ENCODE measurements around the gene SUN2. TPM values are rescaled to one million over a fixed set of nuclear protein-coding genes. Genes with fewer than 3 reads are reported as not detected.

Gene SUN2
- total and polyA plus RNA-seq, 2 experiments from 2014 or later, result 28.0 to 105 TPM

DNA sequence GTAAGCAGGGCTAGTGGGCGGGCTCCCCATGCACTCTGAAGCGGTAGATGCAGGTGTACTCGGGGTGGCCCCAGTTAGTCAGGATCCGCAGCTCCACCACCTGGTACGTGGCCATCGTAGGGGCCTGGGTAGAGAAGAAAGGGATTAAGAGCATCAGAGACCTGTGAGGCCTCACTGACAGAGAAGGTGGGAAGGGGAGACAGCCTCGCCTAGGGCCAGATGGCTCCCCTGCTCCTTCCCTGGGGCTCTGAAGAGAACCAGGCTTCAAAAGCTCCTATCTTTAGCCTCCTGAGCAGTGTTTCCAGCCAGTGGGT lies 19.6 kb downstream of the SUN2 start:
- no peaks in the 10 kb centered on the region for H3K9me3 ChIP-seq (ENCODE audit: low read depth)
- no peak overlapping the region for H3K27ac ChIP-seq
- H3K36me3 ChIP-seq, result peaks cover 32% of the 10 kb centered on the region
- TF ChIP-seq, protein P1, sequence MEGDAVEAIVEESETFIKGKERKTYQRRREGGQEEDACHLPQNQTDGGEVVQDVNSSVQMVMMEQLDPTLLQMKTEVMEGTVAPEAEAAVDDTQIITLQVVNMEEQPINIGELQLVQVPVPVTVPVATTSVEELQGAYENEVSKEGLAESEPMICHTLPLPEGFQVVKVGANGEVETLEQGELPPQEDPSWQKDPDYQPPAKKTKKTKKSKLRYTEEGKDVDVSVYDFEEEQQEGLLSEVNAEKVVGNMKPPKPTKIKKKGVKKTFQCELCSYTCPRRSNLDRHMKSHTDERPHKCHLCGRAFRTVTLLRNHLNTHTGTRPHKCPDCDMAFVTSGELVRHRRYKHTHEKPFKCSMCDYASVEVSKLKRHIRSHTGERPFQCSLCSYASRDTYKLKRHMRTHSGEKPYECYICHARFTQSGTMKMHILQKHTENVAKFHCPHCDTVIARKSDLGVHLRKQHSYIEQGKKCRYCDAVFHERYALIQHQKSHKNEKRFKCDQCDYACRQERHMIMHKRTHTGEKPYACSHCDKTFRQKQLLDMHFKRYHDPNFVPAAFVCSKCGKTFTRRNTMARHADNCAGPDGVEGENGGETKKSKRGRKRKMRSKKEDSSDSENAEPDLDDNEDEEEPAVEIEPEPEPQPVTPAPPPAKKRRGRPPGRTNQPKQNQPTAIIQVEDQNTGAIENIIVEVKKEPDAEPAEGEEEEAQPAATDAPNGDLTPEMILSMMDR (IDR thresholded peaks at IDR 0.05; ENCODE audit: low read depth, low read length), result no peak
- no peaks in the 10 kb centered on the region for H3K4me1 ChIP-seq (ENCODE audit: low read depth)
- no peaks in the 10 kb centered on the region for H3K27me3 ChIP-seq
- no peak for DNase-seq (ENCODE audit: low read depth in 1 of 2, low spot score in 1 of 2)
- H3K4me3 ChIP-seq, result no peak overlapping the region

DNA sequence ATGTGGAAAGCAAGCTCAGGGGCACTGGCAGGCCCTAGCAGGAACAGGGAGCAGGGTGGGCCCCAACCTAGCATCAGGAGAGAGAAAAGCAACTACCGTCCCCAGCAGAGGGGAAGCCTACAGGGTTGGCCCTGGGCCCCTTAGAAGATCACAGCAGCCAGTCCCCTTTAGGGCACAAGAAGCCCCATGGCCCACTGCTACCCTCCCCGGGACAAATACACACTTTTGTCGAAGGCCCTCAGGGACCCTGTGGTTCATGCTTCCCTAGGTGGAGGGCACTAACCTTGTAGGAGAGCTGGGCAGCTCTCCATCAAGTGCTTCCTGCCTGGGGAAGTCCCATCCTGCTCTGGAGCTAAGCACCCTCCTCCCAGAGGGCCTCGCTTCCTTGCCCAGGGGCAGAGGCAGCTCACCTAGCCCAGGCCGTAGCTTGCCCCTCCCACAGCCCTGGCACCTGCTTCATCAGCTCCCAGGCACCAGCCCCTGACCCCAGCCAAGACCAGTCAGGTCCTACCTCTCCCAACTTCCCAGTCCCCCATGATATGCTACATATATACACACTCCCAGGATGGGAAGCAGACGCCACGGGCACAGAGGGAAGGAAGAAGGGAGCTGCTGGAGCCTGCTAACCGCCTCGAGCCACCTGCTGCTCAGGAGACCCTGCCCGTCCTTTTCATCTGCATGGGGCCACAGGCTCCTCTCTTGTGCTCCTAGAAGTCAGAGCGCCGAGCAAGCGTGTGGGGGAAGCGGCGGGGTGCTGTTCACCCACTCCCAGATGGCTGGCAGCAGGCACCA lies 20.1 kb downstream of the SUN2 start:
- H3K9me3 ChIP-seq (ENCODE audit: low read depth), result no peaks in the 10 kb centered on the region
- H3K4me1 ChIP-seq (ENCODE audit: low read depth), result no peaks in the 10 kb centered on the region
- no peak overlapping the region for H3K4me3 ChIP-seq
- TF ChIP-seq, protein P1 (IDR thresholded peaks at IDR 0.05; ENCODE audit: low read depth, low read length), result no peak
- DNase-seq (ENCODE audit: low read depth in 1 of 2, low spot score in 1 of 2), result no peak
- H3K27ac ChIP-seq, result peak overlapping the region; percentile 51
- H3K36me3 ChIP-seq, result peaks cover 27% of the 10 kb centered on the region
- no peaks in the 10 kb centered on the region for H3K27me3 ChIP-seq

DNA sequence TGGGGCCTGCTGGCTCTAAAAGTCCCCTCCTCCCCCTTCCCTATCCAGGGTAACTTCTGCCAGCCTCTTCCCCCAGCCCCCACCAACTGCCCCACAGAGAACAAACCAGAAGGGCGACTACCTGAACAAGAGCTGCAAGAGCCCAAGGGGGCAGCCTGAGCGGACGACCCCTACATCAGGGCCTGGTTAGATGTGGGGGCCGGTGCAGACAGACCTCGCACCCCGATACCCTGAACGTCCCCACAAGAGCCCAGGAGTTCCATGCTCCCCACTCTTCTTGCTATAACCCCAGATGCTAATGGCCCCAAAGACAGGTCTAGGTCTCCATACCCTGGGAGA lies 20.7 kb downstream of the SUN2 start:
- DNase-seq (ENCODE audit: low read depth in 1 of 2, low spot score in 1 of 2), result no peak
- Histone ChIP-seq H3K27ac (peak overlapping the region; percentile 51), H3K4me1 (ENCODE audit: low read depth) (no peaks in the 10 kb centered on the region), H3K27me3 (no peaks in the 10 kb centered on the region), H3K36me3 (peaks cover 27% of the 10 kb centered on the region), H3K4me3 (no peak overlapping the region), H3K9me3 (ENCODE audit: low read depth) (no peaks in the 10 kb centered on the region)
- TF ChIP-seq, protein P1 (IDR thresholded peaks at IDR 0.05; ENCODE audit: low read depth, low read length), result no peak

DNA sequence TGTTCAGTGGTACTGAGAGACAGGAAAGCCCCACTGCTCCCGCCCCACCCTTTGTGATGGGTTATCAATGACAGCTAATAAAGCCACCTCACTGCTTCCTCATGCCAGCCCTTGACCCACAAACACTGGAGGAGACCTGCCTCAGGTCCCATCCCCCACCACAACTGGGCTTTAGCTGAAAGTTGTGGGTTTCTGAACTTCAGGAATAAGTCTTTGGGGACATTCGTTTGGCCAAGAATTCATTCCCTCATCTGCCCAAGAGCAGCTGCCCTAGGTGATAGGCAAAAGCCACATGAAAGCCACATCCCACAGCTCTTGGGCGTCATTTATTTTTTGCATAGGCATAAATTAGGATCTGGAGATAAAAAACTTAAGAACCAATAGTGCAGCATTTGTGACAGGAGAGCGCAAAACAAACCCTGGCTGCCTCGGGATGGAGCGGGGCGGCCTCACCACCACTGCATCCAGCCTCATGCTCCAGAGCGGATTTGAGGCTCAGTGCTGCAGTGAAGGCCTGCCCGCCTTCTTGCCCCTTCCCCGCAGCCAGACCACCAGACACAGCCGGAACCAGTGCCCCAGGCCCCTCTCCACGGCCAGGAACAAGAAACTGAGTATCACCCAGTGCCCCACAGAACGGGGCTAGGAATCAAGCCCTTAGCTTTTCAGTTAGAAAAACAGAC lies 21.2 kb downstream of the SUN2 start:
- no peak for DNase-seq (ENCODE audit: low read depth in 1 of 2, low spot score in 1 of 2)
- Histone ChIP-seq H3K27ac (peak overlapping the region; percentile 51), H3K27me3 (no peaks in the 10 kb centered on the region)

DNA sequence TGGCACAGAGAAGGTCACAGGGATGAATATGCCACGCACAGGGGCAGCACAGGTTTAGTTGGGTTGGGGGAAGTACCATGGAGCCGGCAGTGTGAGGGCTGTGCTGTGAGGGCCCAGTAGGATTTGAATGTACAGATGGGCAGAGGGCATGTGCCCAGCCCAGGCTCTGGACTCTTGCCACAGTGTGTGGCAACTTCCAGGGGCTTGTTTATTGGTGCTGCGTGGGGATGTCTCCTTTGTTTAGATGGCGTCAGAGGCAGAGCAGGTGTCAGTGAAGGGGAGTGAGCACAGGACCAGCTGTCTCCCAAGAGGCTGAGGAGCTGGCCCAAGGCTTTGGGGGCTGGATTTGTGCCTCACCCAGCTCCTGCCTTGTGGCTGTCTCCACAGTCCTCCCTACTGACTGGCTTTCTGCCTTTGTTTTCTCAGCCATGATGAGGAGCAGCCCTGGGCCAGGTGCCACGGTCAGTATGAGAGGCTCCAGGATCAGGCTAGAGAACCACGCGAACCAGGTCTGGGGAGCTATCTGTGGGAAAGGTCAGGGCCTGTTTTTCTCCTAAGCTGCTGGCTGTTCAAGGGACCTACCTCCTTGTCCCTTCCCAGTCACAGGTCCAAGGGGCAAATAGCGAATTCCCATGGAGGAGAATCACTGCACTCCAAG lies 21.9 kb downstream of the SUN2 start:
- H3K9me3 ChIP-seq (ENCODE audit: low read depth), result no peaks in the 10 kb centered on the region
- peaks cover 29% of the 10 kb centered on the region for H3K36me3 ChIP-seq
- H3K4me3 ChIP-seq, result no peak overlapping the region
- H3K27me3 ChIP-seq, result no peaks in the 10 kb centered on the region
- peak overlapping the region; percentile 51 for H3K27ac ChIP-seq
- peak in 1 of 2 donors; percentile 14 for DNase-seq (ENCODE audit: low read depth in 1 of 2, low spot score in 1 of 2)
- TF ChIP-seq, protein P1 (IDR thresholded peaks at IDR 0.05; ENCODE audit: low read depth, low read length), result no peak
- no peaks in the 10 kb centered on the region for H3K4me1 ChIP-seq (ENCODE audit: low read depth)

More for the DNA sequence above, 21.2 kb downstream of the SUN2 start:
- Histone ChIP-seq H3K4me3 (no peak overlapping the region), H3K36me3 (peaks cover 28% of the 10 kb centered on the region), H3K4me1 (ENCODE audit: low read depth) (no peaks in the 10 kb centered on the region), H3K9me3 (ENCODE audit: low read depth) (no peaks in the 10 kb centered on the region)
- TF ChIP-seq, protein P1 (IDR thresholded peaks at IDR 0.05; ENCODE audit: low read depth, low read length), result no peak

Measured in cardiac muscle cell (in vitro differentiated cells and primary cell).